ENCODE results near the gene POR. TPM values are rescaled to one million over a fixed set of nuclear protein-coding genes. Genes with fewer than 3 reads are reported as not detected.

Gene POR
- total and polyA plus RNA-seq, 7 donors = 20.4 to 98.9 (median 39.3) TPM

Small RNAs within 50 kb of the gene (small RNA-seq; reads per million reads assigned to genes)
- gene SNORA14A = 1.0 to 4.3 (median 1.6) reads per million in 3 donors

Other genes starting within 250 kb of the POR start
- 10 to 100 TPM in 1 of 4 donors, 1 to 10 TPM in 3; 7.2 to 11.9 (median 8.6) TPM for gene HIP1, start 176.2 kb upstream of the POR start, total RNA-seq
- gene HIP1, start 176.2 kb upstream of the POR start, polyA plus RNA-seq = 1 to 10 TPM; 1.2 to 4.6 (median 1.4) TPM
- gene CCL26, start 142.9 kb upstream of the POR start, total RNA-seq = 1 to 10 TPM in 1 of 4 donors, not detected in 3; 3.3 TPM
- gene CCL26, start 142.9 kb upstream of the POR start, polyA plus RNA-seq = 1 to 10 TPM in 2 of 3 donors, not detected in 1; 1.8 to 3.0 TPM
- gene CCL24, start 101.3 kb upstream of the POR start, total RNA-seq = not detected
- gene CCL24, start 101.3 kb upstream of the POR start, polyA plus RNA-seq = 10 to 100 TPM; 24.4 to 32.8 (median 25.2) TPM
- 10 to 100 TPM; 14.3 to 31.9 (median 27.0) TPM for gene RHBDD2, start 36.1 kb upstream of the POR start, total RNA-seq
- 10 to 100 TPM; 23.8 to 45.0 (median 28.2) TPM for gene RHBDD2, start 36.1 kb upstream of the POR start, polyA plus RNA-seq
- 10 to 100 TPM; 18.3 to 49.0 (median 35.9) TPM for gene TMEM120A, start 79.4 kb downstream of the POR start, total RNA-seq
- 10 to 100 TPM; 65.9 to 88.2 (median 77.5) TPM for gene TMEM120A, start 79.4 kb downstream of the POR start, polyA plus RNA-seq
- 10 to 100 TPM in 3 of 4 donors, 1 to 10 TPM in 1; 9.4 to 30.7 (median 25.5) TPM for gene STYXL1, start 132.8 kb downstream of the POR start, total RNA-seq
- gene STYXL1, start 132.8 kb downstream of the POR start, polyA plus RNA-seq = 10 to 100 TPM; 43.2 to 81.4 (median 49.6) TPM
- 10 to 100 TPM; 73.1 to 90.3 (median 79.2) TPM for gene MDH2, start 133.0 kb downstream of the POR start, total RNA-seq
- 100 to 1,000 TPM; 147 to 214 (median 164) TPM for gene MDH2, start 133.0 kb downstream of the POR start, polyA plus RNA-seq

Data from sigmoid colon (tissue), 7 donors.